Nephron progenitor cell (in vitro differentiated cells): ENCODE results near the gene NDUFS5.
"Not testable (repeated sequence)": the region's sequence is repeated elsewhere in the genome, so short reads cannot be mapped to it uniquely, and the experiment has no call there.

ENCODE experiments used
- DNase-seq: peaks from one replicate; pipeline ENCODE4 v3.0.0; 2021
- H3K27ac Mint-ChIP-seq: 2 replicates; pipeline ENCODE4 v1.8.0; 2021; ENCODE audit warnings: mild to moderate bottlenecking, moderate library complexity, mixed read lengths
- H3K27me3 Mint-ChIP-seq: 2 replicates; pipeline ENCODE4 v1.8.0; 2021; ENCODE audit warnings: mild to moderate bottlenecking, low read depth, mixed read lengths; ENCODE audit not compliant: poor library complexity
- H3K36me3 Mint-ChIP-seq: 2 replicates; pipeline ENCODE4 v1.8.0; 2021; ENCODE audit warnings: low read depth, mixed read lengths
- H3K4me1 Mint-ChIP-seq: 2 replicates; pipeline ENCODE4 v1.8.0; 2021; ENCODE audit warnings: mixed read lengths
- H3K4me3 Mint-ChIP-seq: 2 replicates; pipeline ENCODE4 v1.8.0; 2021; ENCODE audit warnings: mild to moderate bottlenecking, moderate library complexity, mixed read lengths
- H3K9me3 Mint-ChIP-seq: 2 replicates; pipeline ENCODE4 v1.8.0; 2021; ENCODE audit warnings: mild to moderate bottlenecking, moderate library complexity, mixed read lengths
- CTCF ChIP-seq: fragments of 200-600 bp; sonication (generic); IDR thresholded peaks from 2 replicates; pipeline ENCODE4 v1.5.0; 2021; ENCODE audit warnings: antibody characterized with exemption

Gene NDUFS5

GRCh38 chr1:39016604-39017171, 9.5 kb upstream of the NDUFS5 start:
- Mint-ChIP-seq H3K36me3 (peaks cover 34% of the 10 kb centered on the region), H3K27ac (peak overlapping the region; percentile 6), H3K27me3 (peaks cover 3% of the 10 kb centered on the region), H3K4me3 (no peak overlapping the region), H3K4me1 (peaks cover 16% of the 10 kb centered on the region), H3K9me3 (peaks cover 3% of the 10 kb centered on the region)
- DNase-seq: no peak
- no peak for TF ChIP-seq CTCF

- peaks cover 4% of the 10 kb centered on the region for H3K9me3 Mint-ChIP-seq
- DNase-seq: no peak
- H3K27ac Mint-ChIP-seq: no peak overlapping the region
- no peak for TF ChIP-seq CTCF
- peaks cover 28% of the 10 kb centered on the region for H3K36me3 Mint-ChIP-seq
- peaks cover 3% of the 10 kb centered on the region for H3K27me3 Mint-ChIP-seq
- H3K4me1 Mint-ChIP-seq: peaks cover 16% of the 10 kb centered on the region
- no peak overlapping the region for H3K4me3 Mint-ChIP-seq
Observed at GRCh38 chr1:39017266-39017665, 8.9 kb upstream of the NDUFS5 start.

- not testable (repeated sequence) for H3K4me3 Mint-ChIP-seq
Observed at GRCh38 chr1:39020494-39020893, 5.7 kb upstream of the NDUFS5 start.

GRCh38 chr1:39021426-39021825, 4.7 kb upstream of the NDUFS5 start:
- H3K36me3 Mint-ChIP-seq: peaks cover under 1% of the 10 kb centered on the region
- no peak overlapping the region for H3K4me3 Mint-ChIP-seq
- TF ChIP-seq CTCF: no peak
- peaks cover 6% of the 10 kb centered on the region for H3K27me3 Mint-ChIP-seq
- no peak overlapping the region for H3K27ac Mint-ChIP-seq
- H3K4me1 Mint-ChIP-seq: peaks cover 17% of the 10 kb centered on the region
- peaks cover 11% of the 10 kb centered on the region for H3K9me3 Mint-ChIP-seq
- no peak for DNase-seq

More at GRCh38 chr1:39020494-39020893, 5.7 kb upstream of the NDUFS5 start:
- peaks cover 17% of the 10 kb centered on the region for H3K4me1 Mint-ChIP-seq
- not testable (repeated sequence) for H3K27me3 Mint-ChIP-seq, DNase-seq, H3K36me3 Mint-ChIP-seq, H3K27ac Mint-ChIP-seq
- H3K9me3 Mint-ChIP-seq: peaks cover 11% of the 10 kb centered on the region

- peaks cover 17% of the 10 kb centered on the region for H3K4me1 Mint-ChIP-seq
- H3K36me3 Mint-ChIP-seq: peaks cover under 1% of the 10 kb centered on the region
- H3K9me3 Mint-ChIP-seq: peaks cover 11% of the 10 kb centered on the region
- H3K27me3 Mint-ChIP-seq: peaks cover 6% of the 10 kb centered on the region
- no peak for TF ChIP-seq CTCF
- no peak for DNase-seq
- H3K27ac Mint-ChIP-seq: no peak overlapping the region
- no peak overlapping the region for H3K4me3 Mint-ChIP-seq
Observed at GRCh38 chr1:39023140-39023539, 3.0 kb upstream of the NDUFS5 start.

GRCh38 chr1:39026866-39027507, 837 bp downstream of the NDUFS5 start:
- Mint-ChIP-seq H3K27me3 (peaks cover 6% of the 10 kb centered on the region), H3K4me3 (peak overlapping the region; percentile 95), H3K9me3 (peaks cover 9% of the 10 kb centered on the region), H3K4me1 (peaks cover 23% of the 10 kb centered on the region), H3K36me3 (peaks cover 39% of the 10 kb centered on the region), H3K27ac (peak overlapping the region; percentile 99)
- no peak for TF ChIP-seq CTCF
- DNase-seq: no peak
